Astrocyte (in vitro differentiated cells and primary cell): ENCODE data around the gene MAF. TPM values are rescaled to one million over a fixed set of nuclear protein-coding genes. Genes with fewer than 3 reads are reported as not detected.

Experiments
- DNase-seq: peaks from one replicate; pipeline ENCODE4 v3.0.0-alpha.2; 2010; ENCODE audit warnings: low read depth
- FAIRE-seq: peaks from 2 replicates; lab custom pipeline; 2011; peaks lifted over from hg19 to GRCh38; lab: Jason Lieb, UNC
- H2AFZ ChIP-seq: 2 replicates; pipeline ENCODE4 v1.6.0; 2012; ENCODE audit warnings: low read depth, low read length, inconsistent platforms
- H3K27ac ChIP-seq: 2 replicates; pipeline ENCODE4 v1.5.1; 2011; ENCODE audit warnings: low read depth, low read length, inconsistent platforms
- H3K27me3 ChIP-seq: 2 replicates; pipeline ENCODE4 v1.6.0; 2011; ENCODE audit warnings: low read length, inconsistent platforms; ENCODE audit not compliant: insufficient read depth
- H3K36me3 ChIP-seq: 2 replicates; pipeline ENCODE4 v1.5.1; 2011; ENCODE audit warnings: low read length, inconsistent platforms; ENCODE audit not compliant: insufficient read depth
- H3K4me1 ChIP-seq: 2 replicates; pipeline ENCODE4 v1.5.1; 2011; ENCODE audit warnings: low read length, inconsistent platforms; ENCODE audit not compliant: insufficient read depth
- H3K4me2 ChIP-seq: 2 replicates; pipeline ENCODE4 v1.6.0; 2012; ENCODE audit warnings: low read length, inconsistent platforms
- H3K4me3 ChIP-seq: 2 replicates; pipeline ENCODE4 v1.5.1; 2011; ENCODE audit warnings: low read depth, mild to moderate bottlenecking, low read length, inconsistent platforms; ENCODE audit not compliant: insufficient read depth
- H3K79me2 ChIP-seq: 2 replicates; pipeline ENCODE4 v1.6.0; 2012; ENCODE audit warnings: mild to moderate bottlenecking, low read length, inconsistent platforms; ENCODE audit not compliant: insufficient read depth
- H3K9ac ChIP-seq: 2 replicates; pipeline ENCODE4 v1.6.0; 2012; ENCODE audit warnings: mild to moderate bottlenecking, low read length, inconsistent platforms
- H3K9me3 ChIP-seq: 2 replicates; pipeline ENCODE4 v1.5.1; 2012; ENCODE audit warnings: low read depth, mild to moderate bottlenecking, low read length, inconsistent platforms; ENCODE audit not compliant: insufficient read depth
- H4K20me1 ChIP-seq: 2 replicates; pipeline ENCODE4 v1.6.0; 2012; ENCODE audit warnings: low read length, inconsistent platforms; ENCODE audit not compliant: insufficient read depth
- H3K27ac Mint-ChIP-seq: one replicate; pipeline ENCODE4 v1.8.0; 2021; ENCODE audit warnings: mild to moderate bottlenecking, mixed read lengths; ENCODE audit not compliant: unreplicated experiment
- H3K27me3 Mint-ChIP-seq: one replicate; pipeline ENCODE4 v1.8.0; 2021; ENCODE audit warnings: low read depth, mixed read lengths; ENCODE audit not compliant: unreplicated experiment
- H3K36me3 Mint-ChIP-seq: one replicate; pipeline ENCODE4 v1.8.0; 2021; ENCODE audit warnings: low read depth, mixed read lengths; ENCODE audit not compliant: unreplicated experiment
- H3K4me1 Mint-ChIP-seq: one replicate; pipeline ENCODE4 v1.8.0; 2021; ENCODE audit warnings: low read depth, mixed read lengths; ENCODE audit not compliant: unreplicated experiment
- H3K4me3 Mint-ChIP-seq: one replicate; pipeline ENCODE4 v1.8.0; 2021; ENCODE audit warnings: mild to moderate bottlenecking, moderate library complexity, mixed read lengths; ENCODE audit not compliant: unreplicated experiment
- H3K9me3 Mint-ChIP-seq: one replicate; pipeline ENCODE4 v1.8.0; 2021; ENCODE audit warnings: mild to moderate bottlenecking, mixed read lengths; ENCODE audit not compliant: unreplicated experiment
- CTCF ChIP-seq: IDR thresholded peaks from 2 replicates; pipeline ENCODE4 v1.5.1; 2011; ENCODE audit warnings: low read depth, mild to moderate bottlenecking, inconsistent platforms, low read length, moderate library complexity; ENCODE audit not compliant: insufficient read depth
- EZH2 ChIP-seq: IDR thresholded peaks from 2 replicates; pipeline ENCODE4 v1.6.1; 2012; ENCODE audit warnings: mild to moderate bottlenecking, low read length, inconsistent platforms; ENCODE audit not compliant: insufficient read depth
- total RNA-seq: library from RNA; stranded (reverse); gene quantifications from 2 replicates; pipeline ENCODE4 v1.2.1, GENCODE V29; 2021

Gene MAF
- total RNA-seq, 1 donor from 2014 or later = 19.3 TPM

GRCh38 chr16:79597277-79598062, 3.1 kb downstream of the MAF start:
- FAIRE-seq (no peak), DNase-seq (no peak)
- no peak for TF ChIP-seq CTCF
- no peak for TF ChIP-seq EZH2
- Histone ChIP-seq H3K9me3 (no peaks in the 10 kb centered on the region), H2AFZ (no peak overlapping the region), H3K4me3 (peak overlapping the region; percentile 67), H3K4me2 (peak overlapping the region; percentile 90), H3K27ac (no peak overlapping the region), H3K9ac (peak overlapping the region; percentile 75), H3K4me1 (peaks cover 6% of the 10 kb centered on the region), H3K36me3 (no peaks in the 10 kb centered on the region), H3K79me2 (peaks cover 11% of the 10 kb centered on the region), H3K27me3 (no peaks in the 10 kb centered on the region), H4K20me1 (no peaks in the 10 kb centered on the region)
- Mint-ChIP-seq H3K27ac (peak overlapping the region; percentile 82), H3K27me3 (no peaks in the 10 kb centered on the region), H3K9me3 (no peaks in the 10 kb centered on the region), H3K4me3 (peak overlapping the region; percentile 98), H3K36me3 (peaks cover 1% of the 10 kb centered on the region), H3K4me1 (peaks cover 17% of the 10 kb centered on the region)

DNA sequence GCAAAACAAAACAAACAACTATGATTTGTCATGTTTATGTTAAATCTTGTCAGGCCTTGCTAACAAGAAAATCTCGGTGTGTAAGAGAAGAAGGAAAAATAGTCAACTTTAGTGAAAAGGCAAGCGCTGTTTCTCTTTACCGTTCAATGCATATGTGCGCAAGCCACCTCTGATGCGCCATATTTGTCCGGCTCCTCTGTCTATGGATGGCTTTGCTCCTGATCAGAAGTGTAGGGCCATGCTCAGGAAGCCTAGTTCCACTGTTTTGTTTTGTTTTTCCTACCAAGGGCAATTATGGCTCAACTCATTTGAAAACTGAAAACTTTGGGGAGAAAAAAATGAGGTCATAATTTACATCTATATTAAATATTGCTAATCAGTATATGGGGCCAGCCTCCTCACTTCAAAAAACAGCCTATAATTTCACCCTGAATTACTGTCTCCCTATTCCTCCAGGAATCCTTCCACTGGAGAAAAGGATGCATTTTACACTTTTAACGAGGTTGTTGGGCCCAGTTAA, 4.5 kb downstream of the MAF start:
- peaks cover 3% of the 10 kb centered on the region for H3K4me1 ChIP-seq
- H3K9ac ChIP-seq = no peak overlapping the region
- peak overlapping the region; percentile 6 for H3K27ac Mint-ChIP-seq
- H3K36me3 Mint-ChIP-seq = peaks cover 1% of the 10 kb centered on the region
- no peak for TF ChIP-seq EZH2
- TF ChIP-seq CTCF = no peak
- H3K4me3 Mint-ChIP-seq = peak overlapping the region; percentile 98
- H3K79me2 ChIP-seq = peaks cover 11% of the 10 kb centered on the region
- H2AFZ ChIP-seq = no peak overlapping the region
- no peak overlapping the region for H3K4me3 ChIP-seq
- peak overlapping the region; percentile 90 for H3K4me2 ChIP-seq
- no peaks in the 10 kb centered on the region for H4K20me1 ChIP-seq
- no peaks in the 10 kb centered on the region for H3K9me3 ChIP-seq
- H3K4me1 Mint-ChIP-seq = peaks cover 20% of the 10 kb centered on the region
- H3K27ac ChIP-seq = no peak overlapping the region
- H3K27me3 ChIP-seq = no peaks in the 10 kb centered on the region
- no peaks in the 10 kb centered on the region for H3K27me3 Mint-ChIP-seq
- DNase-seq (no peak), FAIRE-seq (no peak)
- H3K9me3 Mint-ChIP-seq = no peaks in the 10 kb centered on the region
- no peaks in the 10 kb centered on the region for H3K36me3 ChIP-seq

GRCh38 chr16:79595231-79595641, 5.3 kb downstream of the MAF start:
- Mint-ChIP-seq H3K9me3 (no peaks in the 10 kb centered on the region), H3K27ac (peak overlapping the region; percentile 6), H3K36me3 (peaks cover 3% of the 10 kb centered on the region), H3K4me3 (peak overlapping the region; percentile 98), H3K4me1 (peaks cover 20% of the 10 kb centered on the region), H3K27me3 (no peaks in the 10 kb centered on the region)
- Histone ChIP-seq H3K4me2 (peak overlapping the region; percentile 90), H3K4me3 (no peak overlapping the region), H3K27ac (no peak overlapping the region), H3K27me3 (no peaks in the 10 kb centered on the region), H3K9ac (no peak overlapping the region), H2AFZ (no peak overlapping the region), H3K36me3 (no peaks in the 10 kb centered on the region), H3K4me1 (peaks cover 3% of the 10 kb centered on the region), H3K79me2 (peaks cover 11% of the 10 kb centered on the region), H3K9me3 (no peaks in the 10 kb centered on the region), H4K20me1 (no peaks in the 10 kb centered on the region)
- TF ChIP-seq CTCF (no peak), EZH2 (no peak)
- FAIRE-seq (no peak), DNase-seq (no peak)
